Glutamatergic neuron (in vitro differentiated cells): ENCODE data around the gene BHLHE40. TPM values are rescaled to one million over a fixed set of nuclear protein-coding genes. Genes with fewer than 3 reads are reported as not detected.

Experiments used
- DNase-seq: peaks from one replicate; pipeline ENCODE4 v3.0.0; 2022
- H3K27ac Mint-ChIP-seq: one replicate; pipeline ENCODE4 v1.8.0; 2020; ENCODE audit warnings: mild to moderate bottlenecking, mixed read lengths, inconsistent platforms; ENCODE audit not compliant: unreplicated experiment
- H3K27me3 Mint-ChIP-seq: one replicate; pipeline ENCODE4 v1.8.0; 2020; ENCODE audit warnings: mild to moderate bottlenecking, moderate library complexity, mixed read lengths, inconsistent platforms; ENCODE audit not compliant: unreplicated experiment
- H3K36me3 Mint-ChIP-seq: one replicate; pipeline ENCODE4 v1.8.0; 2020; ENCODE audit warnings: mild to moderate bottlenecking, mixed read lengths, inconsistent platforms; ENCODE audit not compliant: unreplicated experiment
- H3K4me1 Mint-ChIP-seq: one replicate; pipeline ENCODE4 v1.8.0; 2020; ENCODE audit warnings: mild to moderate bottlenecking, low read depth, mixed read lengths, inconsistent platforms; ENCODE audit not compliant: unreplicated experiment
- H3K4me3 Mint-ChIP-seq: one replicate; pipeline ENCODE4 v1.8.0; 2020; ENCODE audit warnings: mild to moderate bottlenecking, mixed read lengths, inconsistent platforms; ENCODE audit not compliant: unreplicated experiment
- H3K9me3 Mint-ChIP-seq: one replicate; pipeline ENCODE4 v1.8.0; 2020; ENCODE audit warnings: mild to moderate bottlenecking, moderate library complexity, mixed read lengths, inconsistent platforms; ENCODE audit not compliant: unreplicated experiment
- CTCF ChIP-seq: fragments of 200-600 bp; sonication (generic); IDR thresholded peaks from one replicate; pipeline ENCODE4 v1.5.0; 2021; ENCODE audit not compliant: partially characterized antibody, unreplicated experiment
- total RNA-seq: library from RNA; stranded (reverse); fragmentation: NEBNext Ultra II Directional; extraction: Animal tissue kit (Norgen Biotek cat#: 25700); gene quantifications from one replicate; pipeline ENCODE4 v1.2.1, GENCODE V29; 2021; ENCODE audit not compliant: unreplicated experiment

Gene BHLHE40
- total RNA-seq, 1 donor from 2014 or later, result 0.22 TPM

- no peak overlapping the region for H3K4me3 Mint-ChIP-seq
- H3K27ac Mint-ChIP-seq, result no peak overlapping the region
- peaks cover 2% of the 10 kb centered on the region for H3K27me3 Mint-ChIP-seq
- DNase-seq, result no peak
- no peak for TF ChIP-seq CTCF
- H3K4me1 Mint-ChIP-seq, result no peaks in the 10 kb centered on the region
- H3K36me3 Mint-ChIP-seq, result no peaks in the 10 kb centered on the region
- H3K9me3 Mint-ChIP-seq, result no peaks in the 10 kb centered on the region
These were observed 20.4 kb downstream of the BHLHE40 start for GRCh38 chr3:4999531-5000184.

GRCh38 chr3:5001135-5001534 is 21.9 kb downstream of the BHLHE40 start:
- Mint-ChIP-seq H3K36me3 (no peaks in the 10 kb centered on the region), H3K4me3 (no peak overlapping the region), H3K9me3 (no peaks in the 10 kb centered on the region), H3K4me1 (no peaks in the 10 kb centered on the region), H3K27ac (no peak overlapping the region), H3K27me3 (peaks cover 2% of the 10 kb centered on the region)
- no peak for DNase-seq
- TF ChIP-seq CTCF, result no peak

DNA sequence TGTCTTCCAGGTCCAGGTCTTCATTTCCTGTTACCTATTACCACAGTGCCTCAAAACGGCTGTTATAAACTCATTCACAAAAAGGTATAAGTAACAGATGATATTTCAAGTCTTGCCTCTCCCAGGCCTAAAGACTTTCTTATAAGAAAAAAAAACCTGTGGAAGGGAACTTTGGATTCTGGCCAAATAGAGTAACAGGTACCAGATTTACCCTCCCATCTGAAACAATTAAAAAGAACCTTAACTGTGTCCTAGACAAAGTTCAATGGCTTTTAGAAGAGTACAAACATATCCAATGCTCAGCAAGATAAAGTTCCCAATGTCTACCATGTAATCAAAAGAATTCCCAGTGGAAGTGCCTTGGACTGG is 22.6 kb downstream of the BHLHE40 start:
- no peaks in the 10 kb centered on the region for H3K9me3 Mint-ChIP-seq
- peaks cover 2% of the 10 kb centered on the region for H3K27me3 Mint-ChIP-seq
- no peak for TF ChIP-seq CTCF
- no peak overlapping the region for H3K27ac Mint-ChIP-seq
- H3K4me3 Mint-ChIP-seq, result no peak overlapping the region
- H3K36me3 Mint-ChIP-seq, result no peaks in the 10 kb centered on the region
- H3K4me1 Mint-ChIP-seq, result no peaks in the 10 kb centered on the region
- DNase-seq, result no peak

GRCh38 chr3:5002174-5002870 is 23.1 kb downstream of the BHLHE40 start:
- Mint-ChIP-seq H3K4me3 (no peak overlapping the region), H3K36me3 (no peaks in the 10 kb centered on the region), H3K4me1 (no peaks in the 10 kb centered on the region), H3K9me3 (peaks cover 3% of the 10 kb centered on the region), H3K27me3 (peaks cover 2% of the 10 kb centered on the region), H3K27ac (no peak overlapping the region)
- DNase-seq, result no peak
- no peak for TF ChIP-seq CTCF

DNA sequence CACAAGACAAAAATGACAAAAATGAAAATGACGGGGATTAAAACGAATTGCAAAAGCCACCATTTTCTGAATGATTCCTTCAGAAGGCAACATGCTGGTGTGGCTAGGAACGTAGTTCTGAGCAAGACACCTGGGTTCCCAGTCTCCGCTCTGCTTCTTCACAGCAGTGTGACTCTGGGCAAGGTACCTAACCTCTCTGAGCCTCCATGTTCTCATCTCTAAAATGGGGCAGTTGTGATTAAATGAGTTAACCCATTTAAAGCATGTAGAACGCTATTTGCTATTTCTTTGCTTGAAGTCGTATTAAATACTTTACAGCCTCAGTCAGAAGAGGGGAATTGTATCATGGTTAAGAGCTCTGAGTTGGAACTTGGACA is 23.6 kb downstream of the BHLHE40 start:
- DNase-seq, result no peak
- Mint-ChIP-seq H3K27ac (no peak overlapping the region), H3K4me1 (no peaks in the 10 kb centered on the region), H3K9me3 (peaks cover 3% of the 10 kb centered on the region), H3K36me3 (no peaks in the 10 kb centered on the region), H3K27me3 (peaks cover 2% of the 10 kb centered on the region), H3K4me3 (no peak overlapping the region)
- TF ChIP-seq CTCF, result no peak
